ENCODE data around the gene BPIFB6. TPM values are rescaled to one million over a fixed set of nuclear protein-coding genes. Genes with fewer than 3 reads are reported as not detected.

Gene BPIFB6
- total and polyA plus RNA-seq, 2 of the 4 experiments (the other 2 are of a cell fraction) = not detected

- Histone ChIP-seq H2AFZ (replicated peaks; ENCODE audit: low read length, poor library complexity) (no peak overlapping the region), H4K20me1 (ENCODE audit: insufficient read depth, low read length) (no peaks in the 10 kb centered on the region), H2BK20ac (ENCODE audit: low read depth, low read length) (no peak overlapping the region), H4K8ac (ENCODE audit: low read depth in 2 of 2, low read length in 2 of 2) (no peak overlapping the region), H3K18ac (ENCODE audit: low read depth, low read length) (no peak overlapping the region), H2AK5ac (ENCODE audit: low read depth, low read length) (no peak overlapping the region), H3K56ac (ENCODE audit: extremely low read depth, insufficient read depth, low read length) (no peak overlapping the region), H2BK15ac (ENCODE audit: low read depth, low read length) (no peak overlapping the region), H4K91ac (ENCODE audit: insufficient read depth, low read depth, low read length) (no peak overlapping the region), H3K14ac (replicated peaks; ENCODE audit: low read depth, low read length) (no peak overlapping the region), H4K5ac (ENCODE audit: low read depth, low read length) (no peak overlapping the region), H3K4me2 (ENCODE audit: low read depth, low read length) (no peak overlapping the region), H3K4me3 (ENCODE audit: insufficient read depth, low read depth, low read length) (no peak overlapping the region), H3K9me1 (ENCODE audit: insufficient read depth, low read length) (no peaks in the 10 kb centered on the region), H3K4ac (ENCODE audit: low read depth, low read length) (no peak overlapping the region), H3K4me1 (ENCODE audit: control insufficient read depth, insufficient read depth, low read length) (no peaks in the 10 kb centered on the region), H3K9ac (ENCODE audit: low read depth, low read length) (no peak overlapping the region), H3K23ac (ENCODE audit: low read depth, low read length) (no peak overlapping the region), H3K27ac (ENCODE audit: insufficient read depth, low read length) (no peak overlapping the region), H3K36me3 (ENCODE audit: control insufficient read depth, insufficient read depth, low read length) (no peaks in the 10 kb centered on the region), H3K79me1 (ENCODE audit: low read depth in 1 of 2, low read length in 2 of 2) (no peaks in the 10 kb centered on the region), H3K27me3 (ENCODE audit: control insufficient read depth, insufficient read depth, low read length) (peaks cover 8% of the 10 kb centered on the region), H2BK120ac (ENCODE audit: low read depth, low read length) (no peak overlapping the region), H3K9me3 (ENCODE audit: control insufficient read depth, insufficient read depth, low read length) (no peaks in the 10 kb centered on the region), H2AK9ac (replicated peaks; ENCODE audit: low read depth, low read length, poor library complexity) (no peak overlapping the region), H2BK5ac (ENCODE audit: low read depth, low read length, poor library complexity, severe bottlenecking) (no peak overlapping the region)
- WGBS, 2 experiments (ENCODE audit: extremely low coverage in 2 of 2, insufficient read length in 1 of 2) = 32% methylated on average over 3 of the region's 3 CpGs; no CpG with 5 or more reads in 1 of the 2 experiments
- no peak for DNase-seq
- TF ChIP-seq CEBPB (IDR thresholded peaks at IDR 0.05; ENCODE audit: low read depth, low read length) (no peak), NFE2L2 (IDR thresholded peaks at IDR 0.05; ENCODE audit: low read depth, low read length) (no peak), BHLHE40 (IDR thresholded peaks at IDR 0.05; ENCODE audit: low read depth, low read length) (no peak), CTCF (conservative IDR thresholded peaks at IDR 0.05; ENCODE audit: low read depth, low read length) (no peak), MAFK (IDR thresholded peaks at IDR 0.05; ENCODE audit: low read depth, low read length) (no peak), MAZ (IDR thresholded peaks at IDR 0.05; ENCODE audit: borderline replicate concordance, low read depth, low read length) (no peak), RCOR1 (IDR thresholded peaks at IDR 0.05; ENCODE audit: insufficient replicate concordance, low read length) (no peak), FOS (IDR thresholded peaks at IDR 0.05; ENCODE audit: low read depth, low read length) (no peak), CHD1 (IDR thresholded peaks at IDR 0.05; ENCODE audit: low read depth, low read length) (no peak), RAD21 (IDR thresholded peaks at IDR 0.05; ENCODE audit: low read length) (no peak), USF2 (IDR thresholded peaks at IDR 0.05; ENCODE audit: low read depth, low read length) (no peak), RFX5 (IDR thresholded peaks at IDR 0.05; ENCODE audit: low read depth, low read length) (no peak), ELK1 (IDR thresholded peaks at IDR 0.05; ENCODE audit: borderline replicate concordance, low read depth, low read length) (no peak), MXI1 (IDR thresholded peaks at IDR 0.05; ENCODE audit: borderline replicate concordance, low read depth, low read length) (no peak), POLR2A (IDR thresholded peaks at IDR 0.05; ENCODE audit: low read depth, low read length) (no peak), SMC3 (IDR thresholded peaks at IDR 0.05; ENCODE audit: low read depth, low read length) (no peak)
- CTCF ChIA-PET = no interaction called here
- dilution Hi-C loops (cut with HindIII; ENCODE audit: low sequenced_read_pairs, unreplicated experiment) = no loop called here
- in situ Hi-C loops (cut with MboI; ENCODE audit: low sequenced_read_pairs) = no loop called here
- intact Hi-C loops (cut with micrococcal nuclease) = no loop called here
- POLR2A ChIA-PET (ENCODE audit: unreplicated experiment) = no interaction called here
- ATAC-seq (ENCODE audit: low read depth) = no peak
- BruUV-seq (replicated peaks) = no TSS peak
These were observed 41.0 kb upstream of the BPIFB6 start for GRCh38 chr20:32990426-32990825.

Measured in IMR-90 (cell line).